Femur (tissue), 1 donor: ENCODE results near the gene HS3ST5.
A peak's percentile ranks its signal among the peaks of the same experiment; 100 is the strongest.

Experiments used
- DNase-seq: peaks from one replicate; pipeline ENCODE4 v3.0.0-alpha.2; 2017

Gene HS3ST5

GRCh38 chr6:114342826-114343781, at the start of gene HS3ST5:
Gene HS3ST5, minus strand, starts transcription at chr6:114343023. Its CDS starts 280,178 bp downstream, at chr6:114062845.
- DNase-seq = peak; percentile 64

DNA sequence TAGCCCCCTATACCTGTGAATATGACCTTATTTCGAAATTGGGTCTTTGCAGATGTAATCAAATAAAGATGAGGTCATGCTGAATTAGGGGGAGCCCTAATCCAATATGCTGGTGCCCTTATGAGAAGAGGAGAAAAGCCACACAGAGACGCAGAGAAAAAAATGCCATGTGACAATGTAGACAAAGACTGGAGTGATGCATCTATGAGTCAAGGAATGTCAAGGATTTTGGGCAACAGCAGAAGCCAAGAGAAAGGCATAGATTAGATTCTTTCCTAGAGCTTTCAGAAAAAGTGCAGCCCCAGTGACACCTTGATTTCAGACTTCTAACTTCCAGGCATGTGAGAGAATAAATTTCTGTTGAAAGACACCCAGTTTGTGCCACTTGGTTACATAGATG, 47.4 kb upstream of the HS3ST5 start:
- DNase-seq = no peak

DNA sequence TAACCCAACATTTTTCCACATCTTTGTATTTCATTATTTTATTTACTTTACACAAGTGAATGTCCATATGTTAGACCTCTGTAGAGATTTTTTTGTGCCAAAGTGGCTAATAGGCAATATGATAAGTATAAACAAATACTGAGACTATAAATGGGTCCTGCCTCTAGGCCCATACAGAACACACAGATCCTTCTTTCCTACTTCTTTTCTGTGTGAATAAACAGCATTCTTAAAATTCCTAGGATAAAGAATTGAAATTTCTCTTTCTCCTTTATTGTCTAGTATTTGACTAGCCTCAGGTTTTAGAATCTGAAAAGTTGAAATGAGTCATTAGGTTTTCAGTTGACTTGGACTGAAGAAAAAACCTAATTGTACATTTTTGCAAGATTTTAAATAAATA, 46.3 kb upstream of the HS3ST5 start:
- no peak for DNase-seq

DNA sequence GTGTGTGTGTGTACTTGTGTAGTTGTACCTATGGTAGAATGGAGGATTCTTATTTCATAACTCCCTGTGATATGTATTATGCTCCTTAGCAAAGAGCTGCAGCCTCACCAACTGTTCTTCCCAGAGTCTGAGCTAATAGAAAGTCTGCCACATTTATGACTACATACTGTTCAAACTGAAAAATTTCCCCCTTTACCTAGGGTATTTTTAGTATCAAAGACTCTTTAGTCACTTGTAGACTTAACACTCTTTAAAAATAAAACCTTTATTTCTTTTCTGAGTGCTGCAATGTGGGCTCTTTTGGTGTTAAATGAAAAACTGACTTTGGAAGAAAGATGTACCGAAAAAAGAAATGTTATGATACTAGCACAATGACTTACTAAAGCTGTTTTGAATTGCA, 39.6 kb upstream of the HS3ST5 start:
- no peak for DNase-seq

- no peak for DNase-seq
Observed at GRCh38 chr6:114377881-114378280, 35.1 kb upstream of the HS3ST5 start.

DNA sequence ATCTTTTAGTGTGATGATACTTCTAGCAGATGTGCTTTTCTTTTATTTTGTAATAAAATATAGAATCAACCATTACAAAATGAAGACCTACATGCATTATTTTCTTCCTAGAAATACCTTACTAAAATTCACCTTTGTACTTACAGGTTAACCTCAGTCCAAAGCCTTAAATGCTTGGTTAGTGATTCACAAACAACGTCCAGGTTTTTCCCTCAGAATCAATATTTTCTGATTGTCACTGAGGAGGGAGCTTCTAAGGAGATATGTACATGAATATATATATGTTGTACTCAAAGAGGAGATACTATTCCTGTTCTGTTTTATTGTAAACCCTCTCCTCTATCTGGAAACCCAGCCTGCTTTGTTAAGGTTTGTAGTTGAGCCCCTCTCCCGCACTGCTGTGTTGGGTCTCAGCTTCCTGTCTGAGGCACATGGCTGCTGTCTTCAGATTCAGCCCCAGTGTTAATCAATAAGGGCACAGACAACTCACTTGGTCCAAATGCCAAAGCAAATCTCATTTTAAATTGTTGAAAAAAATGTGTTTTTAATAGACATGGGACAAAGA, 33.9 kb upstream of the HS3ST5 start:
- no peak for DNase-seq

GRCh38 chr6:114375541-114376192, 32.8 kb upstream of the HS3ST5 start:
- no peak for DNase-seq

DNA sequence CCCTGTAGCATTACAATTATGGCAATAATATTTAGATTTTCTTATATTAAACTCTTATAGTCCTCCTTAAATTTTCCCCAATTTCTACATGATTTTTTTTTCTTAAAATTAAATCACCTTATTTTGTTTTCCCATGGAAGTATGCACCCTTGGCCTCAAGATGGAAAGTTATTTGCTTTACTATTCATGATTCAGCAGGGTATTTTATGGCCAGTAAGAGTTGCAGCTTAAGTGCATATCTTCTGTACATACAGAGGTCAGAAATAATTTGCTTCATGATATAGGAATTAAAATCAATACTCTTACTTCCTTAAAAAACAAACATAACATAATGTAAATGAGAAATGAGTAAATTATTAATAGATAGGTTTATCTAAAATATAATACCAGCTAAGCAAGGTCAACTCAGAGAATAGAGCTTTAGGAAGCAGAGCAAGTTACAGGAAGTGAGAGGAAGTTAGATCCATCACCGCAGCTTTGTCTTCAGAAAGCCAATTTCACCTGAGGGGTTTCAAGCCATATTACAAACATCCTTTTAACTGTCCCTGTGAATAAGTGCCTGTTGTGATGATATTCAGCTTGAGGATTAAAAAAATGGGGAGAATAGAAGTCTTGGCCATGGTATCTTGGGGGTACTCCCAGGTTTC, 24.6 kb upstream of the HS3ST5 start:
- DNase-seq = no peak

- no peak for DNase-seq
Observed at GRCh38 chr6:114366899-114367298, 24.1 kb upstream of the HS3ST5 start.

DNA sequence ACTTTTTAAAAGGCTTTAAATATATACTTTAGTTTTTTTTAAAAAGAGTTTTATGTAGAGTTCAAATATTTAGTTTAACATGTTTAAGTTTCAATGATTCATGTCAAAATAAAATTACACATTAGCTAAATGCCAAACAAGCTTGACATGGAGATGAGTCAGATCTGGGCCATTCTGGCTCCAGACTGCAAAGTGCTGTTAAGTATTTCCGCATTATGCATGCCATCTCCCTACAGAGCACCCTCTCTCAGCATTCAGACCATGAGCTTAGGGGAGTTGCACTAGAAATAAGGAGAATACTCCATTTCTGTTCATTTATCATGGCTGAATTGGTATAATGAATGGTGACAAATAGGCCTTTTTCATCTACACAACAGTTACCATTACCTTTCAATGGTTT, 21.5 kb upstream of the HS3ST5 start:
- DNase-seq = no peak

DNA sequence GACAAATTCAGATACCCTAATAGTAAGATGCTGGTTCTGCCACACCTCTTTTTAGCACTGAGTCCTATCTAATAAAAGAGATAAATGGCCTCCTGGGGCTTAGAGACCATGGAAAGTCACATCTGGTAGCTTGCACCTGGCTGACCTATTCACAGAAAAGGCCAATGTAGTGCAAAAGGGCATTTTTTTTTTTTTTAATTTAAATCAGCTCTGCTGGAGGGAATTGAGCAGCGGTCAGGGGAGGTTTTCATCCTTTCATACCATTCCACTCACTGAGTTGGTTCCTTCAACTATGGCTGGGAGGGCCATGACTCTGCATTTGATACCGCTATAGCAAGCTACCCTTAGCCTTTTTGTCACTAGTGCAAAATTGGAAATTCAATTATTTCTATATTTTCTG, 20.1 kb upstream of the HS3ST5 start:
- no peak for DNase-seq

DNA sequence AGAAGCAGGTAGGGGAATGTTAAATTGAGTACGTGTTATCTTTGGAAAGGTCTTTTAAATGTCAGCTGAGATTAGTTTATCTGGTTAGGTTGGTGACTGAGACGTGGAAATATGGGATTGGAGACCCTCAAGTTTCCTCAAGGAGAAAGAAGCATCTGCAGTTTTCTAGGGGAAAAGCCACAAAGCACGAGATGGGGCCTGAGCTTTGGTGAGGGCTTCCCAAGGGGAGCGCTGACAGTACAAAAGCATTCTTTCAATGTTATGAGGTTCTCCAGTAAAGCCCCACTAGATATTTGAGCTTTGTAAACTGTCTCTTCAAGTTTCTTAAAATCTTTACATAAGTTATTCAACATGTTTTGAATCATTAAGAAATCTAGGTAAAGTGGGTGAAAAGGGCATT, 19.6 kb upstream of the HS3ST5 start:
- DNase-seq = no peak

- no peak for DNase-seq
Observed at GRCh38 chr6:114361036-114361435, 18.2 kb upstream of the HS3ST5 start.

DNA sequence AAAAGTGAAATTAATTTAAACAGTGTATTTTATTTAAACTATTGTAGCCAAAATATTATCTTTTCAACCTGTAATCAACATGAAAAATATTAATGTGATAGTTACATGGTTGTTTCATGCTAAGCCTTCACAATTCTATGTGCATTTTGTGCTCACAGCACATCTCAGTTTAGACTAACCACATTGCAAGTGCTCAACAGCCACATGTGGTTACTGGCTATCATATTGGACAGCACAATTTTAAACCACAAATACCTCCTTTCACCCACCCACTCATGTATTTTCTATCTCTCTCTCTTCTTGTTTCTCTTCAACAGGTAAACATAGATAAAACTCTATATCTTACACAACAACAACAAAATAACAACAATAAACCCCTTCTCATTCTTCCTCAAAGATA, 12.5 kb upstream of the HS3ST5 start:
- no peak for DNase-seq

DNA sequence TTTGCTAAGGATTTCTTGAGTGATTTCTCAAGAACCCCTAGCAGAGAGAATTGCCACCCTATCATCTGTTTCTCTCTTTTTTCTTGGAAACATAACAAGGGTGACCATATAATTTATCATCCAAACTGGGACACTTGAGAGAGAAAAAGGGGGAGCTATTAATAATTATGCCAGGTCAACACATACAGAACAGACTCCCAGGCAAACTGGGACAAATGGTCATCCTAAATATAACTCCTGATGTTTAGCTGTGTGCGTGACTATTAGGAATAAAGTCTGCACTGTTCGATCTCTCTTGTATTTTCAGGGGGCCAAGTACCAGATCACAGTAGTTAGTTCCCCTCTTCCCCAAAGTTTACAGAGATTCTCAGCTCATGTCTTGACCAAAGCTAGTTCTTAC, 11.7 kb upstream of the HS3ST5 start:
- no peak for DNase-seq

DNA sequence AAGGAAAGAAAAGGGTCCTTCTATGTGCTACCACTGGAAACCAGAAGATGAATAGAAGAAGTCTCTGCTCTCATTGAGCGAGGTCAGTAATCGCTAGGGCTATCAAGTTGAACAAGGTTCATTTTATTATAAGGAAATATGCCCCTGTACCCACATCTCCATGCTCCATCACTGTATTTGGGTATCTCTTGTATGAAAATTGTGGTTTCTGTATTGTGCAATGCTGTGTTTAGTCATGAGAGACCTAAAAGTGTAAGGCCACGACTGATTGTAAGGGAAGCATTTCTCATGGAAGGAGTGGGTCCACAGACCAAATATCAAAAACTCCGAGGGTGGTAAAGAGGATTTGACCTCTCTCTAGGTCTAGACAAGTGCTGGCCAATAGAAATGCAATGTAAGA, 3.6 kb upstream of the HS3ST5 start:
- DNase-seq = no peak

- no peak for DNase-seq
Observed at GRCh38 chr6:114344971-114345275, 2.1 kb upstream of the HS3ST5 start.

GRCh38 chr6:114344246-114344970, 1.6 kb upstream of the HS3ST5 start:
- no peak for DNase-seq

DNA sequence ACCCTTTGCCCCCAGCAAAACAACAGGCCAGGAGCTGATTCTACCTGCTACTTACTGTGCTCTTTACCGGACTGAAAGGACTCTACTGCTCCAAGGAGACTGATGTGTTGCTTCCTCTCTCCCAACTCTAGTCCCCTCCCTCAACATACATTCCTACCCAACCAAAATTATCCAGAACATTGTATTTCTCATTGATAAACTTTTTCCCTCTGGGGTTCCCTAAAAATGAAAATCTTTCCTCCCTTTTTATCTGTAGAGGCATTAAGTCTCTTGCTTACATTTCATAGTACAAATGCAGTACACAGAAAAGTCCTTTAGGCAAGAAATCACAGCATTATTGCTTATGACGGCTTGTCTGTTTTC, 940 bp upstream of the HS3ST5 start:
- no peak for DNase-seq

- peak; percentile 32 for DNase-seq
Observed at GRCh38 chr6:114342086-114342825, 567 bp downstream of the HS3ST5 start.

DNA sequence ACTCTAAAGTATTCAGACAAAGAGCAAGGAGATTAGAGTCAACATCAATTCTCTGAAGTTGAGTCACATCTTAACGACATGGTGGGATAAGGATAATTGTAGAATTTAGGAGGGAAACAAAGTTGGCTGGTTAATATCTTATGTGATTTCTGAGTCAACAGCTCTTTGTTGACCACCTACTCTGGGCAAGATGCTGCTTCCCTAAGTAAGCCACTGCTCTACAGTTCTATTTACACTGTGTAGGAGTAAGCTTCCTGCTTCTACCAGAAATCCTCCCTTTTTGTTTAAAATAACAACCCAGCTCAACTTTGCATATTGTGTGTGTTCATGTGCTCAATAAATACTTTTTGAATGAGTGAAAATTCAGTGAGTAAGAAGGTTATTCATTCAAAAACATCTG, 3.1 kb downstream of the HS3ST5 start:
- DNase-seq = no peak

- DNase-seq = no peak
Observed at GRCh38 chr6:114334237-114334636, 8.6 kb downstream of the HS3ST5 start.
